DMS53 treated with DMSO at 0.1 percent for 48 hours (cell line): ENCODE measurements around the gene MFAP1.
"Not testable (repeated sequence)": the region's sequence is repeated elsewhere in the genome, so short reads cannot be mapped to it uniquely, and the experiment has no call there.

ENCODE experiments used
- DNase-seq: peaks from one replicate; lab custom pipeline; 2025; ENCODE audit not compliant: unreplicated experiment; lab: John Stamatoyannopoulos, UW

The MFAP1 gene

GRCh38 chr15:43824302-43825246 lies at the start of gene MFAP1:
Gene MFAP1 (minus strand): TSS chr15:43824690. CDS start chr15:43824569, 121 bp downstream.
- peak; percentile 92 for DNase-seq

DNA sequence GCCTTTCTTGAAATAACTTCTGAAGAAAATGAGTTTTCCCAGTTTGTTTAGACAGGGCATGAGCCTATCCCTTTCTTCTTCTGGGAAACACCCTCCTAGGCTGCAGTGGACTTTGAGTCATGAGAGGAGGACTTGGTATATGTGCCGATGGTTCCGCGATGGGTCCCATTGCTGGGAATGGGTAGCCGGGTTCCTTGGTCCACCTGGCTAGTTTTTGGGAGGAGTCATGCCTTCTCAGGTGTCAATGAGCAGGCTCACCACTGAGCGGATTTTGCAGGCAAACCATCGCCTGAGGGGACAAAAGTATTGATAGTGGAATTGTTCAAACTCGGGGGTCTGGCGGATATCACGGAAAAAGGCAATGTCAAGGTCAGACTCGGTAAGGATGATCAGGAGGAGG lies 49.2 kb upstream of the MFAP1 start:
- DNase-seq: no peak

DNA sequence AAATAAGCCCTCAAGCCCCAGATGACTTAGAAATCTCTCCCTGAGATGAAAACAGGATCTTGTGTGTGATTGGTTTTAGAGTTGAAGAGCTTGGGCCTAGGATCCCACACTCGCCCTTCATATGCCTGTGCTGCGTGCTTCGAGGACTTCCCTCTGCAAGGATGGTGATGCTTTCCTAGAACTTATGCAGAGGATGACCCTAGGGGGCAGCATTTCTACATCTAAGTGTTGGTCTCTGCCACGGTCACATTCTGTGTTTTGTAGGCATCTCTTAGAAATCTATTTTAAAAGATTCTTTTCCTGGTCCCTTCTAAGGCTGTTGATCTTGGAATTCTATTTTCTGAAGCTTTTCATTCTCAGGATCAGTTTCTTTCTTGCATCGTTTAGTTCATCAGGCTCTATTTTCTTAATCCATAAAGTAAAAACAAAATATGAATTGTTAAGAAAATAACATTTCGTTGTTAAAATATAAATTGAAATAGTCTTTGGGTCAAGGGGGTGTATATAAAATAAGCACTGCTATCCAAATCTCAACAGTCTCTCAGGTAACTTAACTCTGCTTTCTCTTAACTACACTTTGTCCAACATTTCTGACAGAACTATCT lies 48.0 kb upstream of the MFAP1 start:
- DNase-seq: peak; percentile 40

- DNase-seq: no peak
Observed at GRCh38 chr15:43871835-43872234, 47.3 kb upstream of the MFAP1 start.

DNA sequence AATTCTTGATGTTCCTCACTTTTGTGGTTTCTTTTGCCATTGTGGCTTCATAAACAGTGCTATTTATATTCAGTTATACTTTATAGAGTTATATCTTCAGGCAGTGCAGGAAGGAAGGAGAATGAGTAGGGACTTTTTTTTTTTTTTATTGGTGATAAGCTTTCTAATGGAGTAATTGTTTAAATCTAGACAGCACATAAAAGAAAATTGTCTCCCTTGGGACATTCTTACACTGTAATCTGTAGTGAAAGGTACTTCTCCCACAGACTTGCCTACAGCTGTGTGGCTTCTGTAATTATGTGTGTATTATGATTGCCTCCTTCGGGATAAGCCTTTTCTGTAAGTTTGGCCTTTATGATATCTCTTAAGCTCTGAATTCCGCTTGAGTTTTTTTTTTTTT lies 43.9 kb upstream of the MFAP1 start:
- DNase-seq: no peak

- no peak for DNase-seq
Observed at GRCh38 chr15:43867096-43867495, 42.6 kb upstream of the MFAP1 start.

GRCh38 chr15:43866636-43867035 lies 42.1 kb upstream of the MFAP1 start:
- not testable (repeated sequence) for DNase-seq

- no peak for DNase-seq
Observed at GRCh38 chr15:43859546-43859945, 35.1 kb upstream of the MFAP1 start.

DNA sequence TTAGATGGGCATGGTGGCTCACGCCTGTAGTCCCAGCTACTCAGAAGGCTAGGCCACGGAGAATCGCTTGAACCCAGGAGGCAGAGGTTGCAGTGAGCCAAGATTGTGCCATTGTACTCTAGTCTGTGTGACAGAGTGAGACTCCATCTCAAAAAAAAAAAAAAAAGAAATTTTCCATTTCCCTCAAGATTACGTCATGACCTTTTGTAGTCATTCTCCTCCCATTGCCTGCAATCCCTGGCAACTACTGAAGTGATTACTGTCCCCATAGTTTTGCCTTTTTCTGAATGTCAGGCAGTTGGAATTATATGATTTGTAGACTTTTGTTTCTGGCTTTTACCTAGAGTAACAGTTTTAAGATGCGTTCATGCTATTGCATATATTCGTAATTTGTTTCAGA lies 30.3 kb upstream of the MFAP1 start:
- no peak for DNase-seq

GRCh38 chr15:43852607-43853006 lies 28.1 kb upstream of the MFAP1 start:
- DNase-seq: no peak

DNA sequence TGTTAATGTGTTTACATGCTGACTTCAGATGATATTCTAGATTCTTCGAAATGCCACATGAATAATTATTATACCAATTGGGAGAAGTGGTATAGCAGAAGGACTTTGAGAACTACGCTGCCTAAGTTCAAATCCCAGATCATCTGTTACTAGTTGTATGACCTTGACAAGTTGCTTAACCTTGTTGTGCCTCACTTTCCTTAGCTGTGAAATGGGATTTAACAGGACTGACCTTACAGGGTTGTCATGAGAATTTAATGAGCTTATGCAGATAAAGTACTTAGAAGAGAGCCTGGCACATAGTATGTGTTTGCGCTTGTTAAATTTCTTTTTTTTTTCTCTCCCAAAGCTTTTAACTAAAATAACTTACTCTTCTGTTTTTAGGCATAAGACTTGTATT lies 26.8 kb upstream of the MFAP1 start:
- DNase-seq: no peak

DNA sequence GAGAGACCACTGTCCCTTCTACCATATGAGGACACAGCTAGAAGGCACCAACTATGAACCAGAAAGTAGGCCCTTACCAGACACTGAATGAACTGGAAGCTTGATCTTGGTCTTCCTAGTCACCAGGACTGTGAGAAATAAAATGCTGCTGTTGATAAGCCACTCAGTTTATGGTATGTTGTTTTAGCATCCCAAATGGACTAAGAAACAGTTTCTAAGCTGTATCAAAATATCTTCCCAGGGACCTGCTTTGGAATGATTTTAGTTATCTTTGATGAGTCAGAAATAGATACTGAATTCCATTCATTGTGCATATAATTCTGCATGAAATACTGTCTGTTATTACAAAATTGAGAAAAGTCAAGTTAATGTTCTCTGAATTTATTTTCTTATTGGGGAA lies 20.9 kb upstream of the MFAP1 start:
- DNase-seq: no peak

- not testable (repeated sequence) for DNase-seq
Observed at GRCh38 chr15:43832485-43832884, 8.0 kb upstream of the MFAP1 start.

- not testable (repeated sequence) for DNase-seq
Observed at GRCh38 chr15:43831519-43832052, 7.1 kb upstream of the MFAP1 start.

- not testable (repeated sequence) for DNase-seq
Observed at GRCh38 chr15:43830691-43831275, 6.3 kb upstream of the MFAP1 start.

DNA sequence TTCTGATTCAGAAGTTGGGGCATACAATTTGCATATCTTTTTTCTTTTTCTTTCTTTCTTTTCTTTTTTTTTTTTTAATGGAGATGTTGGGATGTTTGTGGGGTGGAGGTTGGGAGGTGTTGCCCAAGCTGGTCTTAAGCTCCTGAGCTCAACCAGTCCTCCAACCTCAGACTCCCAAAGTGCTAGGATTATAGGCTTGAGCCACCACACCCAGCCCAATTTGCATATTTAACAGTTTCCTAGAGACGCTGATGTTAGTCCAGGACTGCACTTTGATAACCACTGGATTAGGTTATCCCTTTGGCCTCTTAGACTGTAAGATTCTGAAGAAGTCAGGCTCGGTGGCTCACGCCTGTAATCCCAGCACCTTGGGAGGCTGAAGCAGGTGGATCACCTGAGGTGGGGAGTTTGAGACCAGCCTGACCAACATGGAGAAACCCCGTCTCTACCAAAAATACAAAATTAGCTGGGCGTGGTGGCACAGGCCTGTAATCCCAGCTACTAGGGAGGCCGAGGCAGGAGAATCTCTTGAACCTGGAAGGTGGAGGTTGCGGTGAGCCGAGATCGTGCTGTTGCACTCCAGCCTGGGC lies 5.6 kb upstream of the MFAP1 start:
- not testable (repeated sequence) for DNase-seq

GRCh38 chr15:43828061-43828657 lies 3.7 kb upstream of the MFAP1 start:
- no peak for DNase-seq

DNA sequence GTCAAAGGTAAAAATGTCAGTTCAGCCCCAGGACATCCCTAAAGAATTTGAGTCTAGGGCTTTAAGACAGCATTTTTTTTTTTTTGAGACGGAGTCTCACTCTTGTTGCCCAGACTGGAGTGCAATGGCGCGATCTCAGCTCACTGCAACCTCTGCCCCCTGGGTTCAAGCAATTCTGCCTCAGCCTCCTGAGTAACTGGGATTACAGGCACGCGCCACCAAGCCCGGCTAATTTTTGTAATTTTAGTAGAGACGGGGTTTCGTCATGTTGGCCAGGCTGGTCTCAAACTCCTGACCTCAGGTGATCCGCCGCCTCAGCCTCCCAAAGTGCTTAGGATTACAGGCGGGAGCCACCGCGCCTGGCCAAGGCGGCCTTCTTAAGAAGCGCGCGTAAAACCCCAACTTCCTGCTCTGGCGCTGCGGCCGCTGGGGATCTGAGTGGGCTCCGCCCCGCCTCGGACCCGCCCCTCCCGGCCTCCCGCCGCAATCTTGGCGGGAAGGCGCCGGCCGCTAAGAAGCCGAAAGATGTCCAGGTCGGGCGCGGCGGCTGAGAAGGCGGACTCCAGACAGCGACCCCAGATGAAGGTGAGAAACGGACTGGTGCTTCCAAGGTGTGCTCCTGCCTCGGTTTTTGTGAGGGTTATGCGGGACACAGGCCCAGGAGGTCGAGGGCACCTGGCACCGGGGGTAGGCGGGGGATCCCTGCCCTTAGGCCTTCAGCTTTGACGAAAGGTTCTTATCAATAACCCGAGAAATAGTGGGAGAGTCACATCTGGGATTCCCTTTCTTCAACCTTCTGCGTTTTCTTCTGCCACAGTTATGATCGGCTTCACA lies 2.2 kb upstream of the MFAP1 start, which contains the start of gene WDR76:
Gene WDR76 (plus strand): TSS at position 495 of the 834 bp plus-strand sequence. CDS start 31 bp downstream, at position 526.
- peak; percentile 46 for DNase-seq

- no peak for DNase-seq
Observed at GRCh38 chr15:43826029-43826507, 1.6 kb upstream of the MFAP1 start.

DNA sequence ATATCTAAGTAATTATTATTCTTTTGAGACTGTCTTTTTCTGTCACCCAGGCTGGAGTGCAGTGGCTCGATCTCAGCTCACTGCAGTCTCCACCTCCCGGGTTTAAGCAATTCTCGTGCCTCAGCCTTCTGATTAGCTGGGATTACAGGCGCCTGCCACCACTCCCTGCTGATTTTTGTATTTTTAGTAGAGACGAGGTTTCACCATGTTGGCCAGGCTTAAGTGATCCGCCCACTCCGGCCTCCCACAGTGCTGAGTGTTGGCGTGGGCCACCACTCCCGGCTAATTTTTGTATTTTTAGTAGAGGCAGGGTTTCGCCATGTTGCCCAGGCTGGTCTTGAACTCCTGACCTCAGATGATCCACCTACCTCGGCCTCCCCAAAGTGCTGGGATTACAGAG lies 815 bp upstream of the MFAP1 start:
- not testable (repeated sequence) for DNase-seq
